HG02938 (cell line): ENCODE results near the gene IL1RL1.
"Not testable (repeated sequence)": the region's sequence is repeated elsewhere in the genome, so short reads cannot be mapped to it uniquely, and the experiment has no call there.

ENCODE experiments used
- ATAC-seq: cut with Tn5 transposase; IDR thresholded peaks from one replicate; pipeline ENCODE4 v1.9.1; 2021; ENCODE audit warnings: mild to moderate bottlenecking, moderate library complexity; ENCODE audit not compliant: unreplicated experiment

IL1RL1 gene

DNA sequence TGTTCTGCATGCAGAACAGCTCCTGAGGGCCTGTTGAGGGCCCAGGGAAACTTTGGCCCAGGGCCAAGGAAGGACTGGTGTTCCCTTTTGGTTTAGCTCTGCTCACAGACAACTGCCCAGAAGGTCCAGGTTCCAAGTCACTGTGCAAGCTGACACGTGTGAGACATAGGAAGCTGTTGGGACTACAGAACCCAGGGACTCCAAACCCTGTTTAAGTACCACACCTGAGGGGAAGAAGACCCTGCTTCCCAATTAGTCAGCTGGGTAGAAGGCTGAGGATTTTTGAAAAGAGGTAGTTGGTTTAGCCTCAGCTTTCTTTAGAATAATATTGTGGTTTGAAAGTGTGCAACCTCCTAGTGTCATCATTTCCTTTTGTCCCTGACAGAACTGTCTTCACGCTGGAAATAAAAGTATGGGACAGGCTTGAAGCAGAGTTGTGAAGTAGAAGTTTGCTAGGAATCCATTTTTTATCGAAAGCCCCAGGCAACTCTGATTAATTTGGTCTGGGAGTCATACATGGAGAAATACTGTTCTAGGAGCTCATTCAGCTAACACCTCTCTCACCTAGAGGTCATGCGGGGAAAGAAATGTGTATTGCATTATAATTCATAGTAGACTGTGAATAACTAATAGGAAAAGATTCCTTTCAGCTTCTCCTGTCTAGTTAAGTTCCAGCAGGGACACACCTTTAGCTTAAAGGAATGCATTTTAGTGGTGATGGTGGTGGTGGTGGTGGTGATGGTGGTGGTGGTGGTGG, 19.9 kb upstream of the IL1RL1 start:
- ATAC-seq, result no peak

GRCh38 chr2:102294802-102295489, 16.4 kb upstream of the IL1RL1 start:
- ATAC-seq, result no peak

GRCh38 chr2:102295566-102295965, 15.8 kb upstream of the IL1RL1 start:
- no peak for ATAC-seq

DNA sequence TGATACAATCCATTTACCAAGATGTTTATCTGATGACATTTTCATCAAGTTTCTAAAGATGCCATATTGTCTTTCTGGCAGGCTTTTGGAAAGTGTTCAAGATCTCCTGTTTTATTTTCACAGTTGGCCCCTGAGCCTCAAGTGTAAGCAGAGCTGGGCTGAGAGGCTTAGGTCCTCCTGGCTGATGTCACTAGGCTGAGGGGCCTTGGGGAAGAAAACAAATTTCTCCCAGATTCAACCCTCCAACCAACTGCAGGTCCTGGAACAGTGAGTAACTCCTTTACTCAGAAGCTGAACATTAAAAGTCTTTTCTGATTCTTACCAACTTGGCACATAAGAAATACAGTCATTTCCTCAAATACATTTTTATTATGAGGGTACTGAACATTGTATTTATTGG, 14.9 kb upstream of the IL1RL1 start:
- no peak for ATAC-seq

- no peak for ATAC-seq
These were observed 13.5 kb upstream of the IL1RL1 start for GRCh38 chr2:102297891-102298290.

DNA sequence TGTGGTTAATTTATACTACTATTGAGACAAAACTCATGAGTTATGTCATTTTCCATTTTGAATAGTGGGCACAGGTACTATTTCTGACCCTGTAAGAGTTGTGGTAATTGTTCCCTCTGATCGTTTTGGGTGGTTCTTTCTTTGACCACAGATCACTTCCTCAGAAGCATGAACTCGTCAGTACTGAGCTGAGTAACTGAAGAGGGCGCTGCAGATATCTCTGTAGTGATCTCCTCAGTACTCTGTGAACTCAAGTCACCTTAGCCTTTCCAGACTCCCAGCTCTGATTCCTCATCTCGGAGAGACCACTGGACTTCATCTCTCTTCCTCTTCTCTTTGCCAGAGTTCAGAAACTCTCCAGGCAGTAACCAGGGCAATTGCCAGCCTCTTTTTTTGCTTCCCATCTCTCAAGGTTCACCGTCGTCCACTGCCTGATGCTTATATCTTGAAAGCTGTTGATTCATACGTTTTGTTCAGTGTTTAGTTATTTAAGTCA, 9.4 kb upstream of the IL1RL1 start:
- peak; percentile 95 for ATAC-seq

- ATAC-seq, result no peak
These were observed 8.9 kb upstream of the IL1RL1 start for GRCh38 chr2:102302458-102302857.

GRCh38 chr2:102303589-102303988, 7.8 kb upstream of the IL1RL1 start:
- no peak for ATAC-seq

DNA sequence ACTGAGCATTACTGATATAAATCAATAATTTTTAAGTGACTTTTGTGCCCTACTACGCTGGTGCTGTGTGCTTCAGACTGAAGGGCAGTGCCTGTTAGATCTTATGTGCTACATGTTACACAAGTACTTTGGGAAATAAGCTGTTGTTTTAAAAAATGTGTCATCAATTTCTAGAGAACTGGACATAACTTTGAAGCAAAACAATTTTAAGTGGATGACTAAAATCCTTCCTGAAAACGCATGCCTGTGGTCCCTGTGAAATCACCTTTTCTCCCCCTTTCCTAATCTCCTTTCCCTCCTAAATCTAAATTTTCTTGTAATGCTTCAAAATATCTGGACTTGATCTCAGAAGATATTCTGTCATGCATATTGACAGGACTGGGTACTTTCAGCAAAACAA, 7.1 kb upstream of the IL1RL1 start:
- no peak for ATAC-seq

- no peak for ATAC-seq
These were observed 6.4 kb upstream of the IL1RL1 start for GRCh38 chr2:102304711-102305611.

- no peak for ATAC-seq
These were observed 5.2 kb upstream of the IL1RL1 start for GRCh38 chr2:102306125-102306524.

GRCh38 chr2:102313025-102313424, 1.7 kb downstream of the IL1RL1 start:
- ATAC-seq, result no peak

GRCh38 chr2:102313471-102313870, 2.1 kb downstream of the IL1RL1 start:
- ATAC-seq, result no peak

DNA sequence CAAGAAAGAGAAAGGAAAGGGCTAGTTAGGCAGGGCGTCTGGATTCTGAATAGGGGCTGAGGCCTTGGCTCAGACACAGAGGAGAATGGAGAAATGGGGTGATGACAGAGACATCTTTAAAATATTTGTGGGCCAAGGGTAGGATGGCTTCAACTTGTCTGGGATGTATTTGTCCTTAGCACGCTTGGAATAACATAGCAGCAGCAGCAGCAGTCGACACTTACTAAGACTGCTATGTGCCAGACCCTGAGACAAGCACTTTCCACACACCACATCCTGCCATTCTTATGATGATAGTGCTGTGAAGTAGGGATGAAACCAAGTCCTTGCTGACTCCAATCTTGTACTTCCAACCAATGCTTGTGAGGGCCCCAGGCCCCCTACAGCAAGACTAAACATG, 2.6 kb downstream of the IL1RL1 start:
- no peak for ATAC-seq

GRCh38 chr2:102315921-102316320, 4.6 kb downstream of the IL1RL1 start:
- ATAC-seq, result no peak

GRCh38 chr2:102317715-102318114, 6.4 kb downstream of the IL1RL1 start:
- no peak for ATAC-seq

- no peak for ATAC-seq
These were observed 7.1 kb downstream of the IL1RL1 start for GRCh38 chr2:102318437-102318836.

- ATAC-seq, result no peak
These were observed 10.8 kb downstream of the IL1RL1 start for GRCh38 chr2:102321941-102322719.

DNA sequence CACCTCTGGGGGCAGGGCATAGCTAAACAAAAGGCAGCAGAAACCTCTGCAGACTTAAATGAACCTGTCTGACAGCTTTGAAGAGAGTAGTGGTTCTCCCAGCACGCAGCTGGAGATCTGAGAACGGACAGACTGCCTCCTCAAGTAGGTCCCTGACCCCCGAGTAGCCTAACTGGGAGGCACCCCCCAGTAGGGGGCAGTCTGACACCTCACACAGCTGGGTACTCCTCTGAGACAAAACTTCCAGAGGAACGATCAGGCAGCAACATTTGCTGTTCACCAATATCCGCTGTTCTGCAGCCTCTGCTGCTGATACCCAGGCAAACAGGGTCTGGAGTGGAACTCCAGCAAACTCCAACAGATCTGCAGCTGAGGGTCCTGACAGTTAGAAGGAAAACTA, 13.6 kb downstream of the IL1RL1 start:
- ATAC-seq, result not testable (repeated sequence)

GRCh38 chr2:102331311-102331980, 20.1 kb downstream of the IL1RL1 start:
- ATAC-seq, result no peak
